GM12801 (cell line): ENCODE data around the gene ANKS1B.

Experiments
- TF ChIP-seq, protein P1 (sequence below): IDR thresholded peaks from one replicate; pipeline ENCODE4 v1.5.1; 2011; ENCODE audit warnings: control low read depth; ENCODE audit not compliant: insufficient read length; ENCODE audit errors: extremely low read depth

Gene ANKS1B

DNA sequence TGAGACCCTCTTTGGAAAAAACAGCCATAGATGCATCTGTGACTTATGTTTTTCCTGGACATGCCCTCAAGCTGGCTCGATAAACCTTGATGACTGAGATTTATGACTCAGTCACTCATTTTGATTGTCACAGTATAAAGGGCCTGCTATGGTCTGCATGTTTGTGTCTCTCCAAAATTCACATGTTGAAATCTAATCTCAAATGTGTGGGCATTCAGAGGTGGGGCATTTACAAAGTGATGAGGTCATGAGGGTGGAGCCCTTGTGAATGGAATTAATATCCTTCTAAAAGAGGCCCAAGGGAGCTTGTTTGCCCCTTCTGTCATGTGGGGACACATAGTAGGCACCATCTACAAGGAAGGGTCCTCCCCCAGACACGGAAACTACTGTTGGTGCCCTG lies 966.8 kb downstream of the ANKS1B start:
- TF ChIP-seq, protein P1, sequence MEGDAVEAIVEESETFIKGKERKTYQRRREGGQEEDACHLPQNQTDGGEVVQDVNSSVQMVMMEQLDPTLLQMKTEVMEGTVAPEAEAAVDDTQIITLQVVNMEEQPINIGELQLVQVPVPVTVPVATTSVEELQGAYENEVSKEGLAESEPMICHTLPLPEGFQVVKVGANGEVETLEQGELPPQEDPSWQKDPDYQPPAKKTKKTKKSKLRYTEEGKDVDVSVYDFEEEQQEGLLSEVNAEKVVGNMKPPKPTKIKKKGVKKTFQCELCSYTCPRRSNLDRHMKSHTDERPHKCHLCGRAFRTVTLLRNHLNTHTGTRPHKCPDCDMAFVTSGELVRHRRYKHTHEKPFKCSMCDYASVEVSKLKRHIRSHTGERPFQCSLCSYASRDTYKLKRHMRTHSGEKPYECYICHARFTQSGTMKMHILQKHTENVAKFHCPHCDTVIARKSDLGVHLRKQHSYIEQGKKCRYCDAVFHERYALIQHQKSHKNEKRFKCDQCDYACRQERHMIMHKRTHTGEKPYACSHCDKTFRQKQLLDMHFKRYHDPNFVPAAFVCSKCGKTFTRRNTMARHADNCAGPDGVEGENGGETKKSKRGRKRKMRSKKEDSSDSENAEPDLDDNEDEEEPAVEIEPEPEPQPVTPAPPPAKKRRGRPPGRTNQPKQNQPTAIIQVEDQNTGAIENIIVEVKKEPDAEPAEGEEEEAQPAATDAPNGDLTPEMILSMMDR, result no peak

DNA sequence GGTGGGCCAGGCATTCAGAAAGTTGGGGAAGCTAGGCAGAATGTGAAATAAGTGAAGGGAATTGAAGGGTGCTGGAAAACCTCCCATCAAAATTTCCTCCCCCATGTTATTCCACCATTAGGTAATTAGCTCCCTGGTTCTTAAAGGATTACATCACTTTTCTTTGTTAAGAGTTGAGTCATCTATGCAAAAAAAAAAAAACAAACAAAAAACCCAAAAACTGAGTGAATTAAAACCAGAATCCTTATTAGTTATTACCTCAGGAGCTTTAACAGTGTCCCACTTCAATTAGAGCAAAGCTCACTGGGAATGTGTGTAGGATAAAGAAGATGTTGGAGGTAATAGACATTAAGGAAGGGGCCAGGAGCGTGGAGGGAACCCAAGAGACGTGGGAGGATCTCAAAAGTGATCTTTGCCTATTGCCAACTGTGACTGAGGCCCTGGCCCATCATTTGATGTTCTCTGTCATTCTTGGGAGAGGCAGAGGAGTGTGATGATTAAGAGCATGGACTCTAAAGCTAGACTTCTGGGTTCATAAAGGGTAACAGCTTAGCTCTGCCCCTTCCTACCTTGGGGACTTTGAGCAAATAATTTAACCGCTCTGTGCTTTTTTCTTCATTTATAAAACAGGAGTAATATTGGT lies 975.0 kb downstream of the ANKS1B start:
- TF ChIP-seq, protein P1, result no peak

DNA sequence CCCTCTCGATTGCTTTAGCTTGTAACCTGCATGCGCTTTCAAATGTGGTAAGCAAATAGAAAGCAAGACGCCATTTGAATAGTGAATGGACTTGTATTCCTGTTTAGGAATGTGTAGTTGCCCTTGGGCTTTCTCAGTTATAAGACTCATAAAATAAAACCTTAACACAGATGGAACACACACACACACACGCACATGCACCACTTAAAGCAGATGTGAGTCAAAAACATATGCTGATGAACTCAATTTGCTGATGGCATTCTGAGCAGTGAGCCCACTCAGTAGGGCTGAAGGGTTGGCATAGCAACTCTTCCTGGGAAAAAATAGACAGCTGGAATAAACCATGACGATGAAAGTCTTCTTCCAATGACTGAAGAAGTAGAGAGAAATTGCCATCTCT lies 979.1 kb downstream of the ANKS1B start:
- TF ChIP-seq, protein P1, result no peak

DNA sequence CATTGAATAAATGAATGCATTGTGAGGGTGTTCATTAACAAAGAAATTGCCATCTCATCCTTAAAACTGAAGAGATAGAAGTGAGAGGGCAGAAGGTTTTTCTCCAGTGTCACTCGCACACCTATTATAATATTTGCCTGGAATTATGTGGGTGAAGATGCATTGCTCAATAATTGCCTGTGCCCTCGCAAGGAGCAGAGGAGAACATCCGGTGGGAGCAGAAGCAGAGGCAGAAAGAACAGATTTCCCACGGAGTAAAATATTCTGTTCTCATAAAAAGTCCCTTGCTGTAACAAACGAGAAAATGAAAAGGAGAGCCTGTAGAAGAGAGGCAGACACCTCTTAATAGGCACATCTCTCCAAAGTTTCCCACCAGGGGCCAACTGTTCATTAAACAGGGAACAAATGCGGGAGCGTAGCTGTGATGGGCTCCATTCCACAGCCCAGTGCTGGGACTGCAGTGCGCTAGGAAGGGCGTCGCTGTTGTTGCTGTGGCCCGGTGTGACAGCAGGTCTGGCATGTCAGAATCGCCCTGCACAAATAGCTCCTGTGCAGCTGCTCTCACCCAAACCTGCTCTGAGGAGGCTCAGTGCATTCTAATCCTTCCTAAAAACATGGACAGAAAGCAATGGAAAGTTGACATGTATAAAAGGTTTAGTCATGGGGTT lies 979.8 kb downstream of the ANKS1B start:
- TF ChIP-seq, protein P1, result no peak

DNA sequence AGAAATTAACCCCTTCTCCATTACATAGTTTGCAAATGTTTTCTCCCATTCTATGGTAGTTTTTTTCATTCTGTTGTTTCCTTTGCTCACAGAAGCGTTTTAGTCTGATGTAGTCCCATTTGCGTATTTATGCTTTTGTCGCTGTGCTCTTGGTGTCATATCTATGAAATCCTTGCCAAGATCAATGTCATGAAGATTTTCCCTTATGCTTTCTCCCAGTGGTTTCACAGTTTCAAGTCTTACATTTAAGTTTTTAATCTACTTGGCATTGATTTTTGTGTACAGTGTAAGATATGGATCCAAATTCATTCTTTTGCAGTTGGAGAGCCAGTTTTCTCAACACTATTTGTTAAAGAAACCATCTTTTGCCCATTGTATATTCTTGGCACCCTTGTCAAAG lies 982.0 kb downstream of the ANKS1B start:
- TF ChIP-seq, protein P1, result no peak

DNA sequence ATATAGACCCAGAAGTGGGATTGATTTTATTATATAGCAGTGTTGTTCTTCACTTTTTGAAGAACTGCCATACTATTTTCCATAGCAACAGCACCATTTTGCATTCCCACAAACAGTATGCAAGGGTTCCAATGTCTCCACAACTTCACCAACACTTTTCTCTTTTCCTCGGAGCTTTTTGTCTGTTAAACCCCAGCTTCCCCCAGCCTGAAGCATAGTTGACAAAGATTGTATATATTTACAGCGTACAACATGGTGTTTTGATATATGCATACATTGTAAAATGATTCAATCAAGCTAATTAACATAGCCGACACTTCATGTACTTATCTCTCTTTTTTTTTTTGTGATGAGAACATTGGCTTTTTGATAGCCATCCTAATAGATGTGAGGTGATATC lies 982.6 kb downstream of the ANKS1B start:
- TF ChIP-seq, protein P1, result no peak

DNA sequence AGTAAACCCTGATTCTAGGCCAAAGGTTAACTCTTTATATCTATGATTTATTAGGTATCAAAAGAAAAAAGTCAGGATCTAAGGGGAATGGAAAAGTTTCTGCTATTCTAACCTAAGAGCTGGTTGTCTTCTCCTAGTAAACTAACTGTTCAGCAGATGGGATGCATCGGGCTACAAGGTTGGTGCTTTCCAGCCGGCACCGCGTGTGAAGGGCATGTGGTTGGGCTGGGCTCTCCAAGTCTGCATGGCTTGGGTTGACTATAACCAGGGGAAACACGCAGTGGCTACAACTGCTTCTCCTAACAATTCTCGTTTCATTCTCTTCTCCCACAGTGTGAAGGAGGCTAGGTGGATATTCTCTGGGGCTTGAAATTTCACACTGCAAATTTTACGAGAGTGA lies 985.2 kb downstream of the ANKS1B start:
- TF ChIP-seq, protein P1, result no peak
